Small intestine (tissue), 7 donors: ENCODE results near the gene SEC23B. TPM values are rescaled to one million over a fixed set of nuclear protein-coding genes. Genes with fewer than 3 reads are reported as not detected.

Experiments
- DNase-seq, 2 donors: peaks; one replicate each; pipeline versions ENCODE4 v3.0.0 to v3.0.0-alpha.2; 2013
- FAIRE-seq: peaks from 2 replicates; lab custom pipeline; 2012; peaks lifted over from hg19 to GRCh38; lab: Jason Lieb, UNC
- H3K27ac ChIP-seq, 3 donors: one replicate each; pipeline ENCODE4 v1.5.1; 2013; ENCODE audit warnings: low read length in 2 of 3, mild to moderate bottlenecking in 2 of 3, control low read depth in 1 of 3, inconsistent platforms in 1 of 3, low read depth in 1 of 3, moderate library complexity in 1 of 3
- H3K27me3 ChIP-seq, 3 donors: one replicate each; pipeline ENCODE4 v1.6.1; 2013; ENCODE audit warnings: low read length in 3 of 3, inconsistent platforms in 1 of 3; ENCODE audit not compliant: control insufficient read depth in 3 of 3, insufficient read depth in 3 of 3
- H3K36me3 ChIP-seq, 3 donors: one replicate each; pipeline ENCODE4 v1.6.1; 2013; ENCODE audit warnings: low read length in 3 of 3, inconsistent platforms in 1 of 3, low read depth in 1 of 3, mild to moderate bottlenecking in 1 of 3, moderate library complexity in 1 of 3; ENCODE audit not compliant: control insufficient read depth in 3 of 3, insufficient read depth in 2 of 3
- H3K4me1 ChIP-seq, 3 donors: one replicate each; pipeline ENCODE4 v1.6.1; 2013; ENCODE audit warnings: low read length in 2 of 3, inconsistent platforms in 1 of 3, low read depth in 1 of 3, mild to moderate bottlenecking in 1 of 3, moderate library complexity in 1 of 3; ENCODE audit not compliant: control insufficient read depth in 3 of 3, insufficient read depth in 2 of 3
- H3K4me3 ChIP-seq, 3 donors: one replicate each; pipeline ENCODE4 v1.5.1; 2013; ENCODE audit warnings: low read length in 3 of 3, control low read depth in 1 of 3, inconsistent platforms in 1 of 3, low read depth in 1 of 3, mild to moderate bottlenecking in 1 of 3, moderate library complexity in 1 of 3
- H3K9me3 ChIP-seq, 2 donors: one replicate each; pipeline ENCODE4 v1.6.1; 2013; ENCODE audit warnings: low read depth in 1 of 2, low read length in 1 of 2; ENCODE audit not compliant: control insufficient read depth in 2 of 2, insufficient read depth in 1 of 2
- WGBS, 3 donors: extraction: QIAGEN DNeasy Blood & Tissue Kit; methylation state at CpG; one replicate each; pipeline ENCODE4 v1.1.7; 2013; 5-methylcytosine and 5-hydroxymethylcytosine counted together
- polyA plus RNA-seq, 4 donors: library from polyadenylated mRNA; stranded (reverse) in 3 of 4; unstranded in 1 of 4; fragments of 200-250 nt in 3 of 4; fragments of 120-200 nt in 1 of 4; gene quantifications; one replicate each; pipeline versions ENCODE4 v1.2.1 to v1.2.3, GENCODE V29; 2013
- donor health status: healthy with polysubstance abuse.
- donor health status: control.
- donor health status: control.
- donor health status: Bipolar disorder and iron deficiency.
- donor health status: healthy.

SEC23B gene
- polyA plus RNA-seq, 4 donors, result 17.2 to 34.1 (median 24.1) TPM

DNA sequence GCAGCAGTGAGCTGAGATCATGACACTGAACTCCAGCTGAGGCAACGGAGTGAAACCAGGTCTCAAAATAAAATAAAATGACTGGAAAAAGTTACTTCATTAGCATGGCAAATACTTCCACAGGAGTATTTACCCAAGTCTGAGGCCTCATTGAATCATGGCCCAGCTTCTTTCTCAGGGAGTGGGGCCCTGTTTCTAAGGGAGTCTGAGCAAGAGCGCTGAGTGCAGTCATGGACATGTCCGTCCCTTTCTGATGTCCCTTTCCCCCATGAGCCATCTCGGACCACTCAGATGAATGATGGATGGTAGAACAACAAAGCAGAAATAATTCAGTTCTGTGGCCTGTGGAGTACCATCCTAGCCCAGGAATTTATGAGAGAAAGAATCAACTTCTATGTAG lies 72.3 kb downstream of the SEC23B start:
- FAIRE-seq, result no peak
- H3K4me3 ChIP-seq, result no peak overlapping the region
- H3K27ac ChIP-seq, result no peak overlapping the region
- H3K4me1 ChIP-seq, result no peaks in the 10 kb centered on the region
- WGBS, 3 donors, result 90 to 96% (median 92%) methylated on average over 4 of the region's 4 CpGs
- DNase-seq, result no peak
- H3K27me3 ChIP-seq, result no peaks in the 10 kb centered on the region
- no peaks in the 10 kb centered on the region for H3K36me3 ChIP-seq
- no peaks in the 10 kb centered on the region for H3K9me3 ChIP-seq

DNA sequence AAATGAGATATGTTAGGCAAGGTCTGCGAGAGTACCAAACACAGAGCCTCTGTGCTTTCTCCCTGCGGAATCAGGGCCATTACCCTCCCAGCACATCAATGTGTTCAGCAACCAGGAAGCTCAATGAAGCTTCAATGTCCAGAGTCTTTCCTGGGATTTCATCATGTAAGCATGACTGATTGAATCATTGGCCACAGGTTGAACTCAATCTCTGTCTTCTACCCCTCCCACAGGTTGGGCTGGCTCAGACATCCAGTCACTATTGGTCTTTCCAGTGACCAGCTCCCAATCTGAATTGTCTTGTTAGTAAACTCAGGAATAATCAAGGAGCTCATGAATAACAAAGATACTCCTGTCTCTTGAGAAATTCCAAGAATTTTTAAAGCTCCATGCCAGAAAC lies 77.4 kb downstream of the SEC23B start:
- FAIRE-seq (no peak), DNase-seq (peak in 1 of 2 donors; percentile 23)
- 88 to 94% (median 89%) methylated on average over 2 of the region's 2 CpGs for whole genome bisulfite sequencing, 3 donors
- peaks cover 0 to 3% (median 0%) of the 10 kb centered on the region in 3 donors for H3K27me3 ChIP-seq
- no peak overlapping the region for H3K4me3 ChIP-seq
- H3K9me3 ChIP-seq, result no peaks in the 10 kb centered on the region
- no peaks in the 10 kb centered on the region for H3K36me3 ChIP-seq
- no peak overlapping the region for H3K27ac ChIP-seq
- peaks cover 0 to 6% (median 6%) of the 10 kb centered on the region in 3 donors for H3K4me1 ChIP-seq

DNA sequence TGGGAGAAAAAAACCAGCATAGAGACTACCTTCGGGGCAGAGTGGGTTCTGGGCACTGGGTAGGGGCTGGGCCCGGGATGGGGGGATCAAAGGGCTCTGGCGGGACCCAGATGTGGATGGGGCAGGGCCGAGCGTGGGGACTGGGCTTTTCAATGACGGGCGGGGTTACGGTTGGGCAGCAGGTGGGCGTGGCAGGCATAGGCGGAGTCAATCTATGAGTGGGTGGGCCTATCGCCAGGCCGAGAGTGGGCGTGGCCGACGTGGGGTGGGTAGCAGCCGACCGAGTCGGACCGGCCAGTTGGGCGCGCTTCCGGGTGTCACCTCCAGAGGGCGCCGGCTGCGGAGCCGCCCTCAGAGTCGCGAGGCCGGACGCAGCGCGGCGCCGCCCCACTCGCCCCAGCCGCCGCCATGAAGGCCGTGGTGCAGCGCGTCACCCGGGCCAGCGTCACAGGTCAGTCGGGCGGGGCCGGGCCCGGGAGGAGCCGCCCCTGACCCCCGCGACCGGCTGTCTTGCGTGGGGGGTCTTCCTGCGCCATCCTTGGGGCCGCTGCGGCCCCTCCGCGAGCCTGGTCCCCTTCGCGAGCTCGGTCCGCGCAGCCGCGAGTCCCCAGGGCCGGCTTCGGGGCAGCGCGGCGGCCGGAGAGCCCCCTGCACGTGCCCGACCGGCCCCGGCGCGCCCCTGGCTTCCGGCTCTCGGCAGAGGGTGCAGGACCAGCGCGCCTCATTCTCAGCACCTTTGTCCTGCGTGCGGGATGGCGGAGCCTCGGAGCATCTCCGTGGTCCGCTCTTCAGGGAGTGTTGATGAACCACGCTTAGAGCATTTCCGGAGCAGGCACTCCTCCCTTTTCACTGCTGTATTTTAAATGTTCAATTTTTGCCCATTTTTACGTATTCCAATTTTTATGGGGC lies 80.2 kb downstream of the SEC23B start, which contains the start of gene DTD1:
Gene DTD1 (plus strand): TSS at position 390 of the 909 bp plus-strand sequence. CDS start 19 bp downstream, at position 409.
- FAIRE-seq (no peak), DNase-seq (peak; percentile 84 to 88)
- Histone ChIP-seq H3K9me3 (no peaks in the 10 kb centered on the region), H3K27me3 (peaks cover 0 to 3% (median 0%) of the 10 kb centered on the region in 3 donors), H3K4me1 (peaks cover 0 to 6% (median 6%) of the 10 kb centered on the region in 3 donors), H3K36me3 (no peaks in the 10 kb centered on the region), H3K4me3 (peak within 1 kb of the TSS; percentile 52 to 88 (median 76)), H3K27ac (peak within 1 kb of the TSS in 1 of 3 donors; percentile 82)
- 0 to 1% (median 0%) methylated on average over 47 to 88 of the region's 88 CpGs for WGBS, 3 donors

DNA sequence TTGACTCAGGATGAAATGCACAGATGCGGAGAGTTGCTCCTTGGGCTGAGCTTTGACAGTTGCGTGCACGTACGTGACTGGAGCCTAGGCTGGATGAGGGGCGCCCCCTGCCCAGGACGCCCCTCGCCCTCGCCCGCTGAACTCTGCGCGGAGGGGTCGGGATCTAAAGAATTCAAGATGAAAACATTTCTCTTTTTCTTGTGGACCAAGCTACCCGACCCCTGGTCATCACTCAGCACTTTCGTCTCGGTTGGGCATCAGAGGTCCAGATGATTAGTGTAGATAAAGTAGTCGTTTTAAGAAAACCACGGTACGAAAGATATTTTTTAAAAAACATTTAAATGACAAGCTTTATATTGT lies 80.8 kb downstream of the SEC23B start:
- DNase-seq, result no peak
- Histone ChIP-seq H3K9me3 (no peaks in the 10 kb centered on the region), H3K4me3 (peak overlapping the region in 2 of 3 donors; percentile 52 to 76), H3K36me3 (no peaks in the 10 kb centered on the region), H3K4me1 (peaks cover 0 to 6% (median 6%) of the 10 kb centered on the region in 3 donors), H3K27me3 (peaks cover 0 to 3% (median 0%) of the 10 kb centered on the region in 3 donors), H3K27ac (peak overlapping the region in 1 of 3 donors; percentile 82)
- FAIRE-seq, result no peak
- 10 to 20% (median 19%) methylated on average over 18 of the region's 18 CpGs for WGBS, 3 donors

DNA sequence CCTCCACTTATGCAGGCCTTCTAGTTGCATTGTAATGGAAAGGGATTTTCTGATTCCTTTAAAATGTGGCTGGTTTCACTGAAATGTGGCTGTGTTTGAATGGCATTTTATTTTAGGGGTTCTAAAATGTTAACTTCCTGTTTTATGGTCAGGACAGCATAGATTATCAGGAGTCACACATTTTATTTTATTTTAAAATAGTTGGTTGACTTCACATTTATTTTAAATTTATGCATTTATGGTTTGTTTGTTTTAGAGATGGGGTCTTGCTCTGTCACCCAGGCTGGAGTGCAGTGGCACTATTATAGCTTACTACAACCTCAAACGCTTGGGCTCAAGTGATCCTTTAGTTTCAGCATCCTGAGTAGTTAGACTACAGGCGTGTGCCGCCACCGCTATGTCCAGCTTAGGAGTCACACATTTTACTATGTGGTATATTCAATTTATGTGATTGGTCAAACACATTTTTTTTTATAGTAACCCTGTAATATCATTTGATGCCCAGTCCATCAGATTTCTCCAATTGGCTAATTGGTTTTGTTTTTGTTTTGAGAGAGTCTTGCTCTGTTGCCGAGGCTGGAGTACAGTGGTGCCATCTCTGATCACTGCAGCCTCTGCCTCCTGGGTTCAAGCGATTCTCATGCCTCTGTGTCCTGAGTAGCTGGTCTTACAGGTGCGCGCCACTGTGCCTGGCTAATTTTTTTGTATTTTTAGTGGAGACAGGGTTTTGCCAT lies 82.4 kb downstream of the SEC23B start:
- Histone ChIP-seq H3K4me1 (peaks cover 0 to 6% (median 6%) of the 10 kb centered on the region in 3 donors), H3K9me3 (no peaks in the 10 kb centered on the region), H3K27ac (no peak overlapping the region), H3K4me3 (no peak overlapping the region), H3K36me3 (no peaks in the 10 kb centered on the region), H3K27me3 (peaks cover 0 to 3% (median 0%) of the 10 kb centered on the region in 3 donors)
- no peak for DNase-seq
- 87 to 92% (median 90%) methylated on average over 8 of the region's 8 CpGs for WGBS, 3 donors
- FAIRE-seq, result no peak

DNA sequence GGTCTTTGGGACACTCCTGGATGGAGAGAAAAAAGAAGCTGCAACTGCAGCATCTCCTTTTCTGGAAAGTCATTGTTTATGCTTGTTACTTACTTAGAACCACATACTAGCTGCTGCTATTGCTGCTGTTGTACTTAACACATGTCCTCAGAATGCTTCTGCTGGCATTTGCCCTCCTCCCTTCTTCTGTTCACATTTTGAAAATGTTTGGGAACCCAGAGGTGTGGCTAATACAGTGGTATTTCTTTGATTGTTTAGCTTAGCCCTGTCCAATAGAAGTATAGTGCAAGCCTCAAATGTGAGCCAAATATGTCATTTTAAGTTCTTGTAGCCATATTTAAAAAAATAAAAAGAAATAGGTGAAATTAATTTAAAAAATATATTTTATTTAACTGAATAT lies 88.5 kb downstream of the SEC23B start:
- DNase-seq (no peak), FAIRE-seq (no peak)
- H3K9me3 ChIP-seq, result peaks cover 0 to 4% of the 10 kb centered on the region in 2 donors
- H3K4me3 ChIP-seq, result no peak overlapping the region
- no peaks in the 10 kb centered on the region for H3K27me3 ChIP-seq
- no peaks in the 10 kb centered on the region for H3K4me1 ChIP-seq
- no peak overlapping the region for H3K27ac ChIP-seq
- peaks cover 0 to 3% (median 2%) of the 10 kb centered on the region in 3 donors for H3K36me3 ChIP-seq

DNA sequence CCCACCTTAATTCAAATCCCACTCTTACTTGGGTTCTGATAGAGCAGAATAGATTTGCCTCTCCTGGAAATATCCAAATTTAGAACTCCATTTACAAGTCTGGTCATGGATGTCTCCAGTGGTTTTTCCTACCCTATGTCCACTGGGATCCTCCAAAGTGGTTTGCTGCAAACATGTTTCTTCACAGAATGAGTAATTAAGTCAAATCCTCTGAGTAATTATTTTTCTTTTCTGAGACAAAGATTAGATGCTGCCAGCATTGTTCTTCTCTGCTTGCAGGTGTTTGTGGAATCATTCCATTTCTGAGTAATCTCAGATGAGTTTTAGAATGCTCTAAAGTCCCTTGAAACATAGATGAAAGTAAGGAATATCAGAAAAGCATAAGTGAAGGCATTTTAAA lies 102.0 kb downstream of the SEC23B start:
- H3K4me1 ChIP-seq, result no peaks in the 10 kb centered on the region
- DNase-seq (no peak), FAIRE-seq (no peak)
- no peaks in the 10 kb centered on the region for H3K27me3 ChIP-seq
- H3K4me3 ChIP-seq, result no peak overlapping the region
- H3K27ac ChIP-seq, result no peak overlapping the region
- no peaks in the 10 kb centered on the region for H3K9me3 ChIP-seq
- H3K36me3 ChIP-seq, result no peaks in the 10 kb centered on the region
